DND-41 (cell line): ENCODE results near the gene KCNN3.

ENCODE experiments used
- ATAC-seq: fragments of 200-7000 bp; cut with Tn5 transposase; 3 replicates; pipeline ENCODE4 v1.9.1; 2021; ENCODE audit warnings: low read depth; ENCODE audit not compliant: insufficient read depth
- DNase-seq: peaks from one replicate; pipeline ENCODE4 v3.0.0-alpha.2; 2020
- H2AFZ ChIP-seq: 2 replicates; pipeline ENCODE4 v1.6.0; 2012; ENCODE audit warnings: low read depth, low read length
- H3K27ac ChIP-seq: 2 replicates; pipeline ENCODE4 v1.5.1; 2012; ENCODE audit warnings: low read length, inconsistent platforms
- H3K27me3 ChIP-seq: fragments of 200-600 bp; sonication (generic); 2 replicates; pipeline ENCODE4 v1.6.0; 2012; ENCODE audit warnings: low read length, mild to moderate bottlenecking, inconsistent platforms; ENCODE audit not compliant: insufficient read depth, poor library complexity
- H3K36me3 ChIP-seq: 2 replicates; pipeline ENCODE4 v1.5.1; 2012; ENCODE audit warnings: low read length, inconsistent platforms; ENCODE audit not compliant: insufficient read depth
- H3K4me1 ChIP-seq: 2 replicates; pipeline ENCODE4 v1.5.1; 2012; ENCODE audit warnings: mild to moderate bottlenecking, low read length; ENCODE audit not compliant: insufficient read depth
- H3K4me2 ChIP-seq: 2 replicates; pipeline ENCODE4 v1.6.0; 2012; ENCODE audit warnings: mild to moderate bottlenecking, moderate library complexity, low read length, inconsistent platforms; ENCODE audit not compliant: insufficient read depth
- H3K4me3 ChIP-seq, 2 experiments: fragments of 200-600 bp in 1 of 2; shearing (Covaris generic) in 1 of 2; 2 replicates each; pipeline ENCODE4 v1.5.1; 2012 to 2016; ENCODE audit warnings: inconsistent platforms in 2 of 2, low read length in 2 of 2, mild to moderate bottlenecking in 2 of 2, low read depth in 1 of 2, moderate library complexity in 1 of 2
- H3K79me2 ChIP-seq: 2 replicates; pipeline ENCODE4 v1.6.0; 2012; ENCODE audit warnings: low read length, inconsistent platforms; ENCODE audit not compliant: insufficient read depth
- H3K9ac ChIP-seq: 2 replicates; pipeline ENCODE4 v1.6.0; 2012; ENCODE audit warnings: low read depth, mild to moderate bottlenecking, inconsistent platforms, low read length, moderate library complexity
- H3K9me3 ChIP-seq: 2 replicates; pipeline ENCODE4 v1.5.1; 2012; ENCODE audit warnings: low read length, moderate library complexity, mild to moderate bottlenecking, inconsistent platforms; ENCODE audit not compliant: insufficient read depth, severe bottlenecking
- H4K20me1 ChIP-seq: 2 replicates; pipeline ENCODE4 v1.6.0; 2012; ENCODE audit warnings: low read length; ENCODE audit not compliant: insufficient read depth
- CTCF ChIP-seq: IDR thresholded peaks from 2 replicates; pipeline ENCODE4 v1.5.1; 2012; ENCODE audit warnings: borderline replicate concordance, low read length, moderate library complexity, mild to moderate bottlenecking; ENCODE audit not compliant: poor library complexity, severe bottlenecking; ENCODE audit errors: extremely low read depth
- EZH2 ChIP-seq: IDR thresholded peaks from 3 replicates; pipeline ENCODE4 v1.6.1; 2012; ENCODE audit warnings: borderline replicate concordance, low read depth, mild to moderate bottlenecking, moderate library complexity, low read length, inconsistent platforms; ENCODE audit not compliant: severe bottlenecking

The KCNN3 gene

GRCh38 chr1:154848983-154849382 is 21.1 kb downstream of the KCNN3 start:
- Histone ChIP-seq H3K4me2 (no peak overlapping the region), H3K27ac (no peak overlapping the region), H3K36me3 (no peaks in the 10 kb centered on the region), H4K20me1 (no peaks in the 10 kb centered on the region), H3K4me1 (no peaks in the 10 kb centered on the region), H3K79me2 (no peaks in the 10 kb centered on the region), H3K9ac (no peak overlapping the region), H3K27me3 (no peaks in the 10 kb centered on the region), H2AFZ (no peak overlapping the region), H3K9me3 (no peaks in the 10 kb centered on the region), H3K4me3 (no peak overlapping the region)
- ATAC-seq: no peak
- TF ChIP-seq EZH2 (no peak), CTCF (no peak)
- no peak for DNase-seq

GRCh38 chr1:154847891-154848290 is 22.2 kb downstream of the KCNN3 start:
- TF ChIP-seq EZH2 (no peak), CTCF (no peak)
- no peak overlapping the region for H3K9ac ChIP-seq
- H3K9me3 ChIP-seq: no peaks in the 10 kb centered on the region
- H4K20me1 ChIP-seq: no peaks in the 10 kb centered on the region
- no peaks in the 10 kb centered on the region for H3K27me3 ChIP-seq
- H2AFZ ChIP-seq: no peak overlapping the region
- H3K4me1 ChIP-seq: no peaks in the 10 kb centered on the region
- no peak for ATAC-seq
- H3K27ac ChIP-seq: no peak overlapping the region
- no peak for DNase-seq
- no peaks in the 10 kb centered on the region for H3K36me3 ChIP-seq
- no peak overlapping the region for H3K4me2 ChIP-seq
- H3K4me3 ChIP-seq: no peak overlapping the region
- H3K79me2 ChIP-seq: no peaks in the 10 kb centered on the region

- Histone ChIP-seq H3K4me2 (no peak overlapping the region), H3K4me1 (no peaks in the 10 kb centered on the region), H4K20me1 (no peaks in the 10 kb centered on the region), H3K79me2 (no peaks in the 10 kb centered on the region), H3K9me3 (no peaks in the 10 kb centered on the region), H3K9ac (no peak overlapping the region), H3K27ac (no peak overlapping the region), H3K27me3 (no peaks in the 10 kb centered on the region), H2AFZ (no peak overlapping the region), H3K4me3 (no peak overlapping the region), H3K36me3 (no peaks in the 10 kb centered on the region)
- ATAC-seq (no peak), DNase-seq (no peak)
- TF ChIP-seq EZH2: no peak
- TF ChIP-seq CTCF: no peak
Measured at GRCh38 chr1:154846565-154847442, 23.3 kb downstream of the KCNN3 start.
